KBM-7 (cell line): ENCODE data around the gene KIRREL3.

ENCODE experiments used
- DNase-seq: peaks from one replicate; pipeline ENCODE4 v3.0.0-alpha.2; 2015
- in situ Hi-C: fragments of 300-500 bp; cut with MboI; formaldehyde crosslinking; loops from 2 replicates; pipeline ENCODE4 v1.14.3; 2020; ENCODE audit warnings: low sequenced_read_pairs, low pct_unique_long_range_greater_than_20kb, mixed read lengths

KIRREL3 gene

GRCh38 chr11:126765196-126765595 lies 235.4 kb downstream of the KIRREL3 start:
- in situ Hi-C loops, result no loop called here
- no peak for DNase-seq

GRCh38 chr11:126764231-126764630 lies 236.3 kb downstream of the KIRREL3 start:
- in situ Hi-C loops, result no loop called here
- DNase-seq, result no peak

- in situ Hi-C loops, result no loop called here
Observed at GRCh38 chr11:126756855-126757254, 243.7 kb downstream of the KIRREL3 start.

DNA sequence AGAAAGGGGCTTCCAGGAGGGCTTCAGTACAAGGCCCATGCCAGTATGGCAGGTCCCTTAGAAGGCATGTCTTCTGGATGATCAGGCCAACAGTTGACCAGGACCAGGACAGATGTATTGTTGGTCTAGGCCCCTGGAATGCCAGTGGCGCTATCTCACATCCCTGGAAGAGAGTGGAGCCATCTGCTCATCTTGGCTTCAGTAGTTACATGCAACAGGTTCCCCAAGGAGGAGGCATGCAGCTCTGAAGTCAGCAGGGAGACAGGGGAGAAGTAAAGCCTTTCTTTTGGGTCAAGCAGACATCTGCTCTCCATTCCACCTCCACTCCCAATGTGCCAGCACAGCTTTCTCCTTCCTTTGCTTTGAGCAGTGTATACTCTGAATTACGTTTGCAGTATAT lies 244.1 kb downstream of the KIRREL3 start:
- no peak for DNase-seq
- in situ Hi-C loops, result no loop called here

More at GRCh38 chr11:126756855-126757254, 243.7 kb downstream of the KIRREL3 start:
- DNase-seq, result no peak

GRCh38 chr11:126755526-126755925 lies 245.0 kb downstream of the KIRREL3 start:
- in situ Hi-C loops, result no loop called here
- no peak for DNase-seq

GRCh38 chr11:126754591-126755426 lies 245.8 kb downstream of the KIRREL3 start:
- in situ Hi-C loops, result no loop called here
- DNase-seq, result no peak

- DNase-seq, result no peak
- in situ Hi-C loops, result no loop called here
Observed at GRCh38 chr11:126753990-126754389, 246.6 kb downstream of the KIRREL3 start.

- in situ Hi-C loops, result no loop called here
- DNase-seq, result no peak
Observed at GRCh38 chr11:126751242-126751641, 249.3 kb downstream of the KIRREL3 start.

DNA sequence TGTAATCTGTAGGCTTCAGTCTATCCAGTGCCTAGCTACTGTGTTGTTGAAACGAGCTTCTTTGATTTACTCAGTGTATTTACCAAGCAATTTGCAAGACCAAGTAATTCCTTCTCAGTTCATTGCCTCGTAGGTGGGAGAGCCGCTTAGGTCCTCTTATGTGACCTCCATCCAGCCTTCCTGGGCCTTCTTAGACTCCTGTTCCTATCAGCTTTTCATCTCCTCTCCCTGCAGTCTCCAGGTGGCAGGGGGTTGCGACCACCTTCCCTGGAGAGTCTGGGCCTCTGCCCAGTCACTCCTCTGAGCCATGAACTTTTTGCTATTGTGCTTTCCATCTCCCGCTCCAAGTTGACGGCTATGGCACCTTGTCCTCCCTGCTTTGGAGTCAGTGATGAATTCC lies 251.8 kb downstream of the KIRREL3 start:
- no peak for DNase-seq
- in situ Hi-C loops, result no loop called here

GRCh38 chr11:126748100-126748791 lies 252.3 kb downstream of the KIRREL3 start:
- DNase-seq, result no peak

DNA sequence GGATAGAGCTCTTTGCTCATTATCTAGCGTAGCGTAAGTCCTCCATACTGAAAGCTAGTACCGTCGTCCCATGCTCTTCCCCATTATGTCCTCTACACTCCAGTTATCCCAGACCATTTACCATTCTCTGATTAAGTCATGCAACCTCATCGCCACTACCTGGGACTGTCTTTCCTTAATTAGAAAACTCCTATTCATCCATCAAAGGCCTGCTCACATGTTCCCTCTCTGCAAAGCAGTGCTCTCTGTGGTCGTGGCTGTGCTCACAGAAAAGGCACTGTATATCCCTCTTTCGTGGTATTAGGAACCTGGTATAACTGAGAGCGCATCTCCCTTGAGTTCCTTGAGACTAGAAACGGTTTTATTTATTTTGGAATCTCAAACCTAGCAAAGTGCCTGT lies 253.3 kb downstream of the KIRREL3 start:
- in situ Hi-C loops, result no loop called here
- no peak for DNase-seq

More at GRCh38 chr11:126748100-126748791, 252.3 kb downstream of the KIRREL3 start:
- in situ Hi-C loops, result no loop called here

- no peak for DNase-seq
- in situ Hi-C loops, result no loop called here
Observed at GRCh38 chr11:126746443-126746842, 254.1 kb downstream of the KIRREL3 start.

DNA sequence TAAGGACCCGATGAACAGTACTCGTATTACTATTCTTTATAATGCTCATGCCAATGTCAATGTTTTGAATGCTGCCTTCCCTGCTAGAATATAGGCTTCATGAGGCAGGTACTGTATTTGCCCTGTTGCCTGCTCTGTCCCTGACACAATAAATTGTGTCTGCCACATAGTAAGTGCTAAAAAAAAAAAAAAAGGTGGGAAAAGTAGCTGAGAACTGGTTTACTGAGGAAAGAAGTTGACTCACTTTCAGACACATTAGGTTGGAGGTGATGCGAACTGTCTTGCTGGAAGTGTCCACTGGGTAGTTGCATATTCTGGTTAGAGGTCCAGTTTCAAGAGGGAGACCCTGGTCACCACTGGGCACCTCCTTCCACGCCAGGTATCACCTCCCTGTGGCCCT lies 255.9 kb downstream of the KIRREL3 start:
- in situ Hi-C loops, result no loop called here
- no peak for DNase-seq

DNA sequence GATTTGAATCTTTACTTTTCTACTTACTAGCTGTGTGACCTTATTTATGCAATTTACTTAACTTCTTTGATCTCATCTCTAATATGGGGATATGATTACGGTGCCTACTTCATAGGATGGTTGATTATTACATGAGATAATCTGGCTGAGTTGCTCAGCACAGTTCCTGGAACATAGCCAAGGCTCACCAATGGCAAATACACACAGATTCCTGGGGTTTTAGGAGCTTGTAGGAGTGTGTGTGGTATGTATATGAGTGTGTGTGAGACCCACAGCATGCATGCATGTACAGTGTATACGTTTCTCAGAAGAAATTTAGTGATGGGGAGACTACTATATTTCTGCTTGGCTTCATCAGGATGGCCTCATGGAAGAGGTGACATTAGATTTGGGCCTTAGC lies 256.9 kb downstream of the KIRREL3 start:
- in situ Hi-C loops, result no loop called here
- no peak for DNase-seq

DNA sequence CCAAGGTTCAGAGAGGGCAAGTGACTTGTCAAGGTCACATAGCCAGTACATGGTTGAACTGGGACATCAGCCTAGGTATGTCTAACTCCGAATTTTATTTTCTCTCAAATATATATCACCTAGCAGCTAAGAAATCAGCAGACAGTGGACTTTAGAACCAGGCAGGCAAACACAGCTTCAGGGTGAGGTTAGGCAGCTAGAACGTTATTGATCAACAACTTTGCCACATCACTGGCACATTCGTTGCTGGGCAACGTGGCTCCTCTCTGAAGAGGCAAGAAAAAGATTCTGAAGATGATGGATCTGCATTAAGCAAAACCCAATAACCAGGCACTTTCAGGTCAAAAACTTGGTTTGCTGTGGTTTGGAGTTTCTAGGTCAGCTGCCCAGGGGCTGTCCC lies 258.0 kb downstream of the KIRREL3 start:
- in situ Hi-C loops, result no loop called here

DNA sequence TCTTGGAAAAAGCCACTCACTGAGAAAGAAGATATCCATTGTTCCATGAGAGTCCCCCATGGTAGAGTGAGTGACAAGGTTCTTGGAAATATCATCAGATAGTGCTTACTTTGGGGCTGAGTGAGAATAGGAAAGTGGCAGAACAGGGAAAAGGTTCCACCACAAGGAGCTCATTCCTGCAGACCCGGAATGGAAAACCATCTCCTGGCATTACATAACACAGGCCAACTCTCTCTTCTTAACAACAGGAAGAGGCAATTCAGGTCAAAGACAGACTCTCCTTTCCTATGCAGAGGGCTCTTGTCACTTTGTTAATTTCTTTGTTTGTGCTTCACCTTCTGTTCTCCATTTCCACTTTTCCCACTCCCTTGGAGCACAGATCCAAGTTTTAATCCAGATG lies 259.7 kb downstream of the KIRREL3 start:
- in situ Hi-C loops, result no loop called here
- no peak for DNase-seq

More for the DNA sequence above, 258.0 kb downstream of the KIRREL3 start:
- DNase-seq, result no peak

GRCh38 chr11:126739499-126740145 lies 260.9 kb downstream of the KIRREL3 start:
- in situ Hi-C loops, result no loop called here

DNA sequence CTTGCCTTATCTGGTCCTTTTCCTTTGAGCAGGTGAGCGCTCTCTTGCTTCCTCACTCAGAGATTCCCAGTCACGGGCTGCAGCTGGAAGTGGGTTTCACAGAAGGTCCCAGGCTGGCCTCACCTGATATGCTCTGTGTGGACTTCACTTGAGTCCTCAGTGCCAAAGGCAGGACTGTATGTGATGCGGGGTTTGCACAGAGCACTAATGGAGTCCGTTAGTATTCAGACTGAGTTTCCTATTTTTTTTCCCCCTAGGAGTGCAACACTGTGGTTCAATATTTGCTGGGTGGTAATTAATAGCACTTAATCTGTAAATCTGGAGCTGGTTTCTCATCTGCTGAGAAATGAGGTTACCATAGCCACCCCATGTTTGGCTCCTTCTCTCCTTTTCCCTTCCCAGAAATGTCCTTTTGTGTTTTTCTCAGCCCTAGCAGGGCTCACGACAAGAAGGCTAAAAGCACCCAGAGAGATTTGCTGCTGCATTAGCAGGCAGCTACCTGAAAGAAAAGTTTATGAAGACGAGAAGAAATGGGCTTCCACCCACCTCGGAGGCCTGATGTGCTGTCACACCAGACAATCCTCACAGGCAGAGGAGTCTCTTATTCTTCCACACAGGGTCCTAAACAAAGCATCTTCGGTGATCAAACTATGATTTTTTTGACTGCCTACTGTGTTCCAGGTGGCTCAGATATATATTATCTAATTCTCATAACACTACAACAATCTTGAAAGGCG lies 262.1 kb downstream of the KIRREL3 start:
- no peak for DNase-seq
- in situ Hi-C loops, result no loop called here

More at GRCh38 chr11:126739499-126740145, 260.9 kb downstream of the KIRREL3 start:
- no peak for DNase-seq
